SHP77 (cell line): ENCODE data around the gene GLB1L3.
A peak's percentile ranks its signal among the peaks of the same experiment; 100 is the strongest.

Experiments
- DNase-seq, 2 experiments: peaks; one replicate each; lab custom pipeline; 2025; lab: John Stamatoyannopoulos, UW

Gene GLB1L3, protein sequence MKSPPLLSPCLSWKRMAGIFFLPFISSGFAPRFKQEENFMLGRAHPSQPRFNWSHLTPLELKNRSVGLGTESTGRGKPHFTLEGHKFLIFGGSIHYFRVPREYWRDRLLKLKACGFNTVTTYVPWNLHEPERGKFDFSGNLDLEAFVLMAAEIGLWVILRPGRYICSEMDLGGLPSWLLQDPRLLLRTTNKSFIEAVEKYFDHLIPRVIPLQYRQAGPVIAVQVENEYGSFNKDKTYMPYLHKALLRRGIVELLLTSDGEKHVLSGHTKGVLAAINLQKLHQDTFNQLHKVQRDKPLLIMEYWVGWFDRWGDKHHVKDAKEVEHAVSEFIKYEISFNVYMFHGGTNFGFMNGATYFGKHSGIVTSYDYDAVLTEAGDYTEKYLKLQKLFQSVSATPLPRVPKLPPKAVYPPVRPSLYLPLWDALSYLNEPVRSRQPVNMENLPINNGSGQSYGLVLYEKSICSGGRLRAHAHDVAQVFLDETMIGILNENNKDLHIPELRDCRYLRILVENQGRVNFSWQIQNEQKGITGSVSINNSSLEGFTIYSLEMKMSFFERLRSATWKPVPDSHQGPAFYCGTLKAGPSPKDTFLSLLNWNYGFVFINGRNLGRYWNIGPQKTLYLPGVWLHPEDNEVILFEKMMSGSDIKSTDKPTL

GRCh38 chr11:134275534-134276395 lies at the start of gene GLB1L3:
TSS of gene GLB1L3 (plus strand) at chr11:134276379. CDS start at chr11:134276741, 362 bp downstream.
- no peak for DNase-seq

DNA sequence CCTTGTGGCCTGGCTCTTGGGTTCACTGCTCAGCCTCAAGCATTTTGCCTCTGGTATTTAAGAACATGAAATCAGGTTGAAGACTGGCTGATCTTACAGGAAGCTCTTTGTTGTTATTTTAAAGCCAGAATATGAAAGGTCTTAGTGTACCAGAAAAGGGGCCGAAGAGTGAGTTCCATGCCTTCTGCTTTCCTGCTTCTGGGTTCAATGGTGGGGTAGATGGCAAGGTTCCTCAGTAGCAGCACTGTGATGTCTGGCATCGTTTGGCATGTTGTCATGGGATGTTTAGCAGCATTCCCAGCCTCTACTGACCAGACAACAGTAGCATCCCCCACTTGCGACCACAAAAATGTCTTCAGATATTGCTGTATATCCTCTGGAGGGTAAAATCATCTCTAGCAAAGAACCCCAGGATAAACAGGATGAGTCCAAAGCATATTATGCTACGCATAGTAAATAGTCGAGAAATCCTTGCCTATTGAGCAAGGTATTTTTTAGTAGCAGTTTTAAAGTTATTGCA lies 49.3 kb upstream of the GLB1L3 start:
- DNase-seq, result no peak

- DNase-seq, result no peak
Observed at GRCh38 chr11:134228625-134229024, 47.6 kb upstream of the GLB1L3 start.

DNA sequence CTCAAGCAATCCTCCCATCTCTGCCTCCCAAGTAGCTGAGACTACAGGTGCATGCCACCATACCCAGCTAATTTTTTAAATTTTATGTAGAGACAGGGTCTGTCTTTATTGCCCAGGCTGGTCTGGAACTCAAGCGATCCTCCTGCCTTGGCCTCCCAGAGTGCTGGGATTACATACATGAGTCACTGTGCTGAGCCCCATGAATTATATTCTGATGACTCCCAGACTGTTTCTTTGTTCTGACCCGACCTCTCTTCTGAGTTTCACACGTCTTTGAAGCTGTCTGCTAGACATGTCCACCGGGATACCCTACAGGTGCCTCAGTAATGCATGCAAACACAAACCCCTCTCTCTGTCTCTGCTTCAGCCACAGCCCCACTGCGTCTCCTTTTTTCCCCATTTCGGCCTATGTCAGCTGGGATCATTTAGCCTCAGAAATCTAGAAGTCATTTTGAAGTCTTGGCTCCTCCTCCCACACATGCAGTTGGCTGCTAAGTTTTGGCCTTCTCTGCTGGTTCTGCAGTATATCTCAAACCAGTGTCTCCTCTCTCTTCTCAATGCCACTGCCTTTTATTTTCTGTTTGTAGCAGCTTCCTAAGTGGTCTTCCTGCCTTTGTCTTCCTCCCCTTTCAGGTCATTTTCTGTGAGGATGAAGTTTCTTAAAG lies 46.9 kb upstream of the GLB1L3 start:
- no peak for DNase-seq

DNA sequence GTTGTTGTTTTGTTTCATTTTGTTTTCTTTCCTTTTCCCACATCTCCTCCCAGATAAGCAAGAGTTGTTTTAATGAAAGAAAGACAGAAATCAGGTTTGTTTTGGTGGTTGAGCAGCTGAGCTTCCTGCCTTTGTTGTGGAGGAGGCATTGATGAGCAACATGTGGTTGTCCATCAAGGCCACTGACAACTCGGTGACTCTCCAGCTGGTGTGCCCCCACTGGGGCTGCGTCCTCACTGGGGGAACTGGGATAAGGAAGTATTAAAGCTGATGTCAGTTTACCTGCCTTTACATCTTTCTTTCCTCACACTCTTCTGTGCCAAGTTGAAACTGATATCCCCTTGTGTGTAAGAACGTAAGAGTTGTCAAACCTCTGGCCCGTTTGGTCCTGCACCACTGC lies 45.8 kb upstream of the GLB1L3 start:
- no peak for DNase-seq

GRCh38 chr11:134231958-134232659 lies 44.1 kb upstream of the GLB1L3 start:
- no peak for DNase-seq

DNA sequence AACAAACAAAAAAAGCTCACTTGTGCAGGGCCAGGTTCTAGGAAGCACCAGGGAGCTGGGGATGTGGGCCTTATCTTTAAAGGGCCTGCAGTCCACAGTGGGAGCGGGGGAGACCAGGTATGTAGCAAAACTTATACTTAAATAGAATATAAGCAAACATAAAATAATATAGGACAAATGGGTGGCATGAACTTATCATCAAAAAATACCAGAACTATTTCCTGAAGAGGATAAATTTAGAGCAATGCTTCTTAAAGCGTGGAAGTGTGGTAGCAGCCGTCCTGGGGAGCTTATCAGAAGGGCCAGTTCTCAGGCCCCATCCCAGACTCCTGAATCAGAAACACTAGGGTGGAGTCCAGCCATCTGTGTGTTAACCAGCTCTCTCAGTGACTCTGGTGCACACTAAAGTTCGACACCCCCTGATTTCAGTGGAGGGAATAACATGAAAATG lies 42.4 kb upstream of the GLB1L3 start:
- no peak for DNase-seq

DNA sequence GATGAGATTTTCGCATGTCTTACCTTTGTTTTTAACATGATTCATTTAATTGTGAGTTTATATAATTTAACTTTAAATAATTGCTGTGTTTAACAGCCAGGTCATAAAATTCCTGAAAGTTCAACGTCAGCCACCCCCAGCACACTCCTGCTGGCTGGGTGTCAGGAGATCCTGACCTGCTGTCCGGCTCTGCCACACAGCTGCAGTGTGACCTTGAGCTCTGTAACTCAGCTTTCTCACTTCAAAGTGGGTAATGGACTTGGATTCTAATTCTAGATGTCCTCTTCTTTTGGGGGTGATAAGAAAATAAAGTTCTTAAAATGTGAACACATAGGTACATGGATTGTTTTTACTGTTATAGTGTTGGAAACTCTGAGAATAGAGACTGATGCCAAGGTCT lies 40.8 kb upstream of the GLB1L3 start:
- DNase-seq, result no peak

- no peak for DNase-seq
Observed at GRCh38 chr11:134236834-134237556, 39.2 kb upstream of the GLB1L3 start.

DNA sequence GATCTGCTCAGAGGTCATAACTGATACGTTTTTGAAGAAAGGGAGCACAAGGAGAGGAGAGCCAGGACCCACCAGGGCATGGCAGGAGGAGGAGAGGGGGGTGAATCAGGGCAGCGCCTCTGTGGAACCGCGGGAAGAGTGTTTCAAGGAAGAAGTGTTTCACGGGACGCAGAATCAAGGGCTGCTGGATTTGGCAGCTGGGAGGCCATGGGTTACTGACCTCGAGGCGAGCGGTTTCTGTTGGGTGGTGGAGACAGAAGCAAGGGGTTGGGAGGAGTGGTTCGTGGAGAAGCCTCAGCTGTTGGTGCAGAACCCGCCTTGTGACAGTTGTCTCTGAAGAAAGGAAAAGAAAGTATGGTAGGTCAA lies 38.6 kb upstream of the GLB1L3 start:
- DNase-seq, result no peak

DNA sequence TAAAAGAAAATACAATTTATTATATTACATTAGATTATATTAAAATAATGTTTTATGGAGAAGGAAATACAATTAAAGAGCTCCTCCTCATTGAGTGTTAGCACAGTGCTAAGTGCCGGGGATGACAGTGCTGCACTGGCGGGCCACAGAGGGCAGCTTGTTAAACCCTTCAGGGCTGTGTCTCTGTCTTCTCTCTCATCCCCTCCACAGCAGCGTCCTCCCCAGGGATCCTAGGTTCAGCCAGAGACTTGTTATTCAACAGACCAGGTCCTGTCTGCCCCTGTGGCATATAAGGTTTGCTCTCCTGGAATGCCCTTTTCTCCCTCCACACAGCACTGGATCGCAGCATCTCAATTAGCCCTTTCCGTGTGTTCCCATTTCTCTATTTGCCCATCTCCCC lies 37.2 kb upstream of the GLB1L3 start:
- DNase-seq, result no peak

DNA sequence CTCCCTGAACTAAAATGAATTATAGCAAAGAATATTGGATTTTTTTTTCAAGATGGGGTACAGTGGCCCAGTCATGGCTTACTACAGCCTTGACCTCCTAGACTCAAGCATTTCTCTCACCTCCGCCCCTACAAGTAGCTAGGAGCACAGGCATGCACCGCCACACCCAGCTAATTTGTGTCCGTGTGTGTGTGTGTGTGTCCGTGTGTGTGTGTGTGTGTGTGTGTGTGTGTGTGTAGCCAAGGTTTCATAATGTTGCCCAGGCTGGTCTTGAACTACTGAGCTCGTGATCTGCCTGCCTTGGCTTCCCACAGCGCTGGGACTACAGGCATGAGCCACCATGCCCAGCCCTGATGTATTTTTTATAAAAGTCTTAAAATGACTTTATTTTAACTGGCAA lies 35.6 kb upstream of the GLB1L3 start:
- DNase-seq, result no peak

DNA sequence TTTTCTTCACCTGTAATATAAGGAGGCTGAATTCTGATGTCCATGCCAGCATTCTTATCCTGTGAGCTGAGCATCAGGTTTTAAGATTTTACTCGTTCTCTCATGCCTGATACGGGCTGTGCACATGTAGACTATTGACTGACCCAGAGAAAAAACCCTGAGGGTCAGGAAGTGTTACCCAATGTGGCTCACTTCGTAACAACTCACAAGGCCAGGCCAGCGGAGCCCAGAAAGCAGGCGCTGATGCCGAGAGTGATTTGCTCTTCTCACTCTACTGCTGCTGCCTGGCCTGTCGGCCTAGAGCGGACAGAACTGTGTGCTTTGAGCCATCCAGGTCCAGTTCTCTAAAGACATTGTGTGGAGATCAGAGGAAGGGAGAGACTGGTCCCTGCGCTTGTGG lies 33.8 kb upstream of the GLB1L3 start:
- DNase-seq, result no peak

DNA sequence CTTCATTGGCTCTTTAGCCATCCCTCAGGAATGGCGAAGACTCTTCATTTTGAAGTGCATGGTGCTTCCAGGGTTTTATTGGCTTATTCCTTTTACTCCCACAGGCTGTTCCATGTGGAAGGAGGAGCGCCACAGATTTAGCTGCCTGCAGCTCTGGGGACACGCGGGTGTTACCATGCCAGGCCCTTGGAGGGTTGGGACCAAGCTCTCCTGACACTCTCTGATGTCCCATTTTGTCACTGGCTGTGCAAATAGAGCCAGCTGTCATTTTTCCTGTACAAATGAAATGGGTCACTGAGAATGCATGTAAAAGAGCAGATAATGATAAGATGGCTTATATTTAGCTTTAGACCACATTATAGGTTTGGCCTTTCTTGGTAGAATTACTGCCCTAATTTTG lies 32.3 kb upstream of the GLB1L3 start:
- DNase-seq, result no peak

- DNase-seq, result peak; percentile 10 to 13
Observed at GRCh38 chr11:134244593-134244992, 31.6 kb upstream of the GLB1L3 start.

- DNase-seq, result no peak
Observed at GRCh38 chr11:134245434-134245833, 30.7 kb upstream of the GLB1L3 start.

DNA sequence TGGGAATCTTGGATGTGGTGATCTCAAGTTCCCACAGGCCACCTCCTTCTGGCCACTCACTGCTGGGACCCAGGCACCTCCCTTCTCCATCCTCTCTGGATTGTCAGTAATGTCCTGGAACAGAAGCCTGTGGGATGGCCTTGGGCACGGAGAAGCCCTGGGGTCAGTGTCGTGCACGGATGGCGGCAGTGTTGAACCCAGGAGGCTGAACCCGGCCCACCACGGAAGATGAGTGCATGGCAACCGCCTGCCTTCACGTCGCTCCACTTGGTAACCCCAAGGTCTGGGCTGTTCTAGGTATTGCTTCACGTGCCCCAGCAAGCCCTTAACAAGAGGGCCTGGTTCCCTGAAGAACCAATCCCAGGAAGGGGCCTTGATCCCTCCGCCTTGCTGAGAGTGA lies 30.1 kb upstream of the GLB1L3 start:
- DNase-seq, result no peak

GRCh38 chr11:134246678-134247077 lies 29.5 kb upstream of the GLB1L3 start:
- no peak for DNase-seq

GRCh38 chr11:134248910-134249480 lies 27.2 kb upstream of the GLB1L3 start:
- no peak for DNase-seq

GRCh38 chr11:134250246-134250645 lies 25.9 kb upstream of the GLB1L3 start:
- no peak for DNase-seq
